Astrocyte of the spinal cord (primary cell): Measurements from ENCODE around the gene SYS1.
A peak's percentile ranks its signal among the peaks of the same experiment; 100 is the strongest.

Source experiments
- DNase-seq: peaks from one replicate; pipeline ENCODE4 v3.0.0; 2011; ENCODE audit warnings: low read depth, low spot score
- H3K4me3 ChIP-seq: 2 replicates; pipeline ENCODE4 v1.5.1; 2011; ENCODE audit warnings: low read depth, mild to moderate bottlenecking, low read length, moderate library complexity
- CTCF ChIP-seq: IDR thresholded peaks from 2 replicates; pipeline ENCODE4 v1.5.1; 2012; ENCODE audit warnings: low read depth, mild to moderate bottlenecking, low read length, inconsistent platforms
- in situ Hi-C: cut with HindIII; loops from 2 replicates; pipeline ENCODE4 v1.10.0; 2017; ENCODE audit warnings: low sequenced_read_pairs

SYS1 gene

GRCh38 chr20:45362804-45363610, at the start of gene SYS1:
Gene SYS1 (plus strand): TSS chr20:45363156. CDS start chr20:45363532, 376 bp downstream.
- peak; percentile 99 for DNase-seq
- in situ Hi-C loops: no loop called here
- TF ChIP-seq CTCF: peak; percentile 85
- H3K4me3 ChIP-seq: peak within 1 kb of the TSS; percentile 82

- DNase-seq: no peak
- H3K4me3 ChIP-seq: no peak overlapping the region
- no peak for TF ChIP-seq CTCF
- in situ Hi-C loops: no loop called here
Measured at GRCh38 chr20:45313943-45314342, 49.0 kb upstream of the SYS1 start.

GRCh38 chr20:45315672-45316071, 47.3 kb upstream of the SYS1 start:
- no peak overlapping the region for H3K4me3 ChIP-seq
- in situ Hi-C loops: no loop called here
- no peak for DNase-seq
- TF ChIP-seq CTCF: no peak

GRCh38 chr20:45316150-45317080, 46.5 kb upstream of the SYS1 start:
- no peak overlapping the region for H3K4me3 ChIP-seq

GRCh38 chr20:45317826-45318225, 45.1 kb upstream of the SYS1 start:
- in situ Hi-C loops: no loop called here
- H3K4me3 ChIP-seq: no peak overlapping the region
- no peak for TF ChIP-seq CTCF
- DNase-seq: no peak

More at GRCh38 chr20:45316150-45317080, 46.5 kb upstream of the SYS1 start:
- no peak for TF ChIP-seq CTCF
- in situ Hi-C loops: no loop called here
- no peak for DNase-seq

- in situ Hi-C loops: no loop called here
- no peak for DNase-seq
- H3K4me3 ChIP-seq: no peak overlapping the region
- TF ChIP-seq CTCF: no peak
Measured at GRCh38 chr20:45318386-45318939, 44.5 kb upstream of the SYS1 start.
